ENCODE data around the gene OTOG.

The OTOG gene

DNA sequence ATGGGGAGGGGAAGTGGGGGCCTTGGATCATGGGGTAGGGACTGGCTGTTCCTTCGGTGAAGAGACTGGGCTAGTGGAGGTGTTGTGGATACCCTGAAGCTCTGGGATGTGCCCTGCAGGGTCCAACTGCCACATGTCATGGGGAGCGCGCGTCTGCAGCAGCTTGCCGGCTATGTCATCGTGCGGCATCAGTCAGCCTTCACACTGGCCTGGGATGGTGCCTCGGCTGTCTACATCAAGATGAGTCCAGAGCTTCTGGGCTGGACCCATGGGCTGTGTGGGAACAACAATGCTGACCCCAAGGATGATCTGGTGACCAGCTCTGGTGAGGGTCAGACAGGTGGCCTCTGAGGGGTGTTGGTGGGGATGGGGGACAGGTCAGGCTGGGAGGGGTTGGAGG, 9.9 kb downstream of the OTOG start:
- Histone ChIP-seq H3K9me3 (ENCODE audit: insufficient read depth, low read length) (no peaks in the 10 kb centered on the region), H3F3A (ENCODE audit: insufficient read depth) (no peaks in the 10 kb centered on the region), H3K36me3 (ENCODE audit: low read length) (no peaks in the 10 kb centered on the region), H4K20me1 (ENCODE audit: low read depth, low read length) (no peaks in the 10 kb centered on the region), H3K4me3 (ENCODE audit: insufficient read depth, low read length, poor library complexity, severe bottlenecking) (no peak overlapping the region), H3K9me2 (replicated peaks; ENCODE audit: insufficient read depth, low read length) (no peaks in the 10 kb centered on the region), H3K9ac (ENCODE audit: low read length) (no peak overlapping the region), H3K27ac (ENCODE audit: low read depth, low read length) (no peak overlapping the region), H3K4me2 (ENCODE audit: low read depth, low read length, poor library complexity, severe bottlenecking) (no peak overlapping the region), H3K27me3 (ENCODE audit: low read length) (no peaks in the 10 kb centered on the region), H3K79me2 (ENCODE audit: insufficient read depth, low read length) (no peaks in the 10 kb centered on the region), H2AFZ (ENCODE audit: low read depth, low read length, severe bottlenecking) (no peak overlapping the region)
- TF ChIP-seq, protein P1, sequence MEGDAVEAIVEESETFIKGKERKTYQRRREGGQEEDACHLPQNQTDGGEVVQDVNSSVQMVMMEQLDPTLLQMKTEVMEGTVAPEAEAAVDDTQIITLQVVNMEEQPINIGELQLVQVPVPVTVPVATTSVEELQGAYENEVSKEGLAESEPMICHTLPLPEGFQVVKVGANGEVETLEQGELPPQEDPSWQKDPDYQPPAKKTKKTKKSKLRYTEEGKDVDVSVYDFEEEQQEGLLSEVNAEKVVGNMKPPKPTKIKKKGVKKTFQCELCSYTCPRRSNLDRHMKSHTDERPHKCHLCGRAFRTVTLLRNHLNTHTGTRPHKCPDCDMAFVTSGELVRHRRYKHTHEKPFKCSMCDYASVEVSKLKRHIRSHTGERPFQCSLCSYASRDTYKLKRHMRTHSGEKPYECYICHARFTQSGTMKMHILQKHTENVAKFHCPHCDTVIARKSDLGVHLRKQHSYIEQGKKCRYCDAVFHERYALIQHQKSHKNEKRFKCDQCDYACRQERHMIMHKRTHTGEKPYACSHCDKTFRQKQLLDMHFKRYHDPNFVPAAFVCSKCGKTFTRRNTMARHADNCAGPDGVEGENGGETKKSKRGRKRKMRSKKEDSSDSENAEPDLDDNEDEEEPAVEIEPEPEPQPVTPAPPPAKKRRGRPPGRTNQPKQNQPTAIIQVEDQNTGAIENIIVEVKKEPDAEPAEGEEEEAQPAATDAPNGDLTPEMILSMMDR (IDR thresholded peaks at IDR 0.05; ENCODE audit: insufficient read depth, low read length, poor library complexity, severe bottlenecking), result no peak
- no peak for TF ChIP-seq EZH2phosphoT487 (conservative IDR thresholded peaks at IDR 0.05; ENCODE audit: low read length)

DNA sequence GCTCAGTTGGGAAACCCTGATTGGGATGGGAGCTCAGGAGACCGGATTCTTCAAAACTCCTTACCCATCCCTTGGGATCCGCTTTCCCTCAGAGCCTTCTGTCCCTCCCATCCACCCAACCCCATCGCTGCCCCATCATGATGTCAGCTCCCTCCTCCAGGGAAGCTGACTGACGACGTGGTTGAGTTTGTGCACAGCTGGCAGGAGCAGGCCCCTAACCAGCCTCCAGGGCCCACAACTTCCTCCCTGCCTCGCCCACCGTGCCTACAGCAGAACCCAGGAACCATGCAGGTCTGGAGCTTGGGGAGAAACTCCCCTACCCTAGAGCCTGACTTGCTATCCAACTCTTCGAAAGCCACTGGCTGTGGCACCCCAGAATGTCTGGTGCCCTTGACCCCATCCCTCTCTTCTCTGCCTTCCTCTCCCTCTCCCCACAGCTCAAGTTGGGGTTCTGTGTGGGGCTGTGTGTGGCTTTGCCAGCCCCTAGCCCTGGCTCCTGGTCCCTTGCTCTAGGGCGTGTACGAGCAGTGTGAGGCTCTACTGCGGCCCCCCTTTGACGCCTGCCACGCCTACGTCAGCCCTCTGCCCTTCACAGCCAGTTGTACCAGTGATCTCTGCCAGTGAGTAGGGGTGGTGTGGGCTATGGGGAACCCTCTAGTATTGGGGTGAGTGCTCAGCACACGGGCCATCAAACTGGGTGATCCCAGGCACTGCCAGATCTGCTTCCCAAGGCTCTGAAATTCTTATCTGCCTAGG, 11.1 kb downstream of the OTOG start:
- Histone ChIP-seq H3K79me2 (ENCODE audit: insufficient read depth, low read length) (no peaks in the 10 kb centered on the region), H3K36me3 (ENCODE audit: low read length) (no peaks in the 10 kb centered on the region), H2AFZ (ENCODE audit: low read depth, low read length, severe bottlenecking) (no peak overlapping the region), H3K27me3 (ENCODE audit: low read length) (no peaks in the 10 kb centered on the region), H3K4me3 (ENCODE audit: insufficient read depth, low read length, poor library complexity, severe bottlenecking) (no peak overlapping the region), H3K4me2 (ENCODE audit: low read depth, low read length, poor library complexity, severe bottlenecking) (no peak overlapping the region), H3F3A (ENCODE audit: insufficient read depth) (no peaks in the 10 kb centered on the region), H3K9ac (ENCODE audit: low read length) (no peak overlapping the region), H3K9me2 (replicated peaks; ENCODE audit: insufficient read depth, low read length) (no peaks in the 10 kb centered on the region), H3K27ac (ENCODE audit: low read depth, low read length) (no peak overlapping the region), H3K9me3 (ENCODE audit: insufficient read depth, low read length) (no peaks in the 10 kb centered on the region), H4K20me1 (ENCODE audit: low read depth, low read length) (no peaks in the 10 kb centered on the region)
- TF ChIP-seq, protein P1 (IDR thresholded peaks at IDR 0.05; ENCODE audit: insufficient read depth, low read length, poor library complexity, severe bottlenecking), result no peak
- no peak for TF ChIP-seq EZH2phosphoT487 (conservative IDR thresholded peaks at IDR 0.05; ENCODE audit: low read length)

DNA sequence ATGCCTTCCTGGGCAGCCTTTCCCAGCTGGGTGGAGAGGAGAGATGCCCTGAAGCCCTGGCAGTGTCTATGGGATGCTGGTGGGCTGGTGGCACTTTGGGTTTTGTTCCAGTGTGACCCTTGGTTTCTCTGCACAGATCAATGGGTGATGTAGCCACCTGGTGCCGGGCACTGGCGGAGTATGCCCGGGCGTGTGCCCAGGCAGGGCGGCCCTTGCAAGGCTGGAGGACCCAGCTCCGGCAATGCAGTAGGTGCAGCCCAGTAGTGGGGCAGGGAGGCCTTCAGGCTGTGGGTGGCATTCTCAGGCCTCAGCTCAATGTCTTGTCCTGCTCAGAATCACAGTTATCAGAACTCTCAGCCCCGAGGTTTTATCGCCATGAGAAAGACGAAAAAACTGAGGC, 11.9 kb downstream of the OTOG start:
- H3K36me3 ChIP-seq (ENCODE audit: low read length), result no peaks in the 10 kb centered on the region
- no peaks in the 10 kb centered on the region for H4K20me1 ChIP-seq (ENCODE audit: low read depth, low read length)
- no peaks in the 10 kb centered on the region for H3F3A ChIP-seq (ENCODE audit: insufficient read depth)
- no peaks in the 10 kb centered on the region for H3K9me3 ChIP-seq (ENCODE audit: insufficient read depth, low read length)
- H3K4me3 ChIP-seq (ENCODE audit: insufficient read depth, low read length, poor library complexity, severe bottlenecking), result no peak overlapping the region
- no peak for TF ChIP-seq EZH2phosphoT487 (conservative IDR thresholded peaks at IDR 0.05; ENCODE audit: low read length)
- TF ChIP-seq, protein P1 (IDR thresholded peaks at IDR 0.05; ENCODE audit: insufficient read depth, low read length, poor library complexity, severe bottlenecking), result no peak
- no peaks in the 10 kb centered on the region for H3K27me3 ChIP-seq (ENCODE audit: low read length)
- H3K9me2 ChIP-seq (replicated peaks; ENCODE audit: insufficient read depth, low read length), result no peaks in the 10 kb centered on the region
- H3K79me2 ChIP-seq (ENCODE audit: insufficient read depth, low read length), result no peaks in the 10 kb centered on the region
- H3K9ac ChIP-seq (ENCODE audit: low read length), result no peak overlapping the region
- H3K4me2 ChIP-seq (ENCODE audit: low read depth, low read length, poor library complexity, severe bottlenecking), result no peak overlapping the region
- H2AFZ ChIP-seq (ENCODE audit: low read depth, low read length, severe bottlenecking), result no peak overlapping the region
- no peak overlapping the region for H3K27ac ChIP-seq (ENCODE audit: low read depth, low read length)

Data from SU-DHL-6 (cell line).